OCI-LY7 (cell line): ENCODE measurements around the gene AAMDC. TPM values are rescaled to one million over a fixed set of nuclear protein-coding genes. Genes with fewer than 3 reads are reported as not detected.

Source experiments
- BruUV-seq: library from RNA; stranded (reverse); fragments of 400-500 nt; replicated peaks from 2 replicates; lab custom pipeline; 2021; lab: Mats Ljungman, UMichigan
- CTCF ChIA-PET: fragments of 300-600 bp; sonication (Branson Sonifier 250); formaldehyde crosslinking; loops from one replicate; lab custom pipeline; 2022; ENCODE audit warnings: antibody characterized with exemption; ENCODE audit not compliant: unreplicated experiment; lab: Charles Lee
- POLR2A ChIA-PET: fragments of 300-600 bp; sonication (Branson Sonifier 250); formaldehyde crosslinking; loops from one replicate; lab custom pipeline; 2022; ENCODE audit warnings: antibody characterized with exemption; lab: Charles Lee
- DNase-seq: peaks from one replicate; pipeline ENCODE4 v3.0.0-alpha.2; 2015; ENCODE audit warnings: low spot score
- H2AFZ ChIP-seq: fragments of 200-600 bp; sonication (generic), shearing (Covaris generic); 2 replicates; pipeline ENCODE4 v1.6.1; 2014; ENCODE audit warnings: mild to moderate bottlenecking, antibody characterized with exemption, low read length, moderate library complexity
- H3K27ac ChIP-seq: fragments of 200-600 bp; sonication (generic); 2 replicates; pipeline ENCODE4 v1.5.1; 2014; ENCODE audit warnings: mixed run types, low read depth, mild to moderate bottlenecking, moderate library complexity, low read length, inconsistent platforms; ENCODE audit not compliant: poor library complexity, severe bottlenecking
- H3K36me3 ChIP-seq: fragments of 200-600 bp; sonication (generic); 2 replicates; pipeline ENCODE4 v1.6.1; 2014; ENCODE audit warnings: mild to moderate bottlenecking, antibody characterized with exemption, low read length, moderate library complexity, mixed read lengths; ENCODE audit not compliant: insufficient read depth
- H3K4me1 ChIP-seq: fragments of 200-600 bp; sonication (generic); 2 replicates; pipeline ENCODE4 v1.5.1; 2014; ENCODE audit warnings: mild to moderate bottlenecking, low read length; ENCODE audit not compliant: insufficient read depth, poor library complexity, severe bottlenecking
- H3K4me2 ChIP-seq: fragments of 200-600 bp; sonication (generic); 2 replicates; pipeline ENCODE4 v1.6.1; 2014; ENCODE audit warnings: mild to moderate bottlenecking, low read length
- H3K4me3 ChIP-seq: fragments of 200-600 bp; sonication (generic); 2 replicates; pipeline ENCODE4 v1.5.1; 2014; ENCODE audit warnings: mild to moderate bottlenecking, low read depth, low read length; ENCODE audit not compliant: poor library complexity, severe bottlenecking
- H3K79me2 ChIP-seq: fragments of 200-600 bp; sonication (generic); 2 replicates; pipeline ENCODE4 v1.6.1; 2016; ENCODE audit warnings: low read depth, mild to moderate bottlenecking, low read length, moderate library complexity, mixed read lengths; ENCODE audit not compliant: insufficient read depth
- H3K9me2 ChIP-seq: fragments of 200-600 bp; sonication (generic); 2 replicates; pipeline ENCODE4 v1.6.1; 2016; ENCODE audit warnings: mild to moderate bottlenecking, low read length, mixed read lengths; ENCODE audit not compliant: insufficient read depth
- H3K9me3 ChIP-seq: fragments of 200-600 bp; sonication (generic); 2 replicates; pipeline ENCODE4 v1.6.1; 2014; ENCODE audit warnings: mild to moderate bottlenecking, mixed run types, low read length, mixed read lengths
- H4K20me1 ChIP-seq: fragments of 200-600 bp; sonication (generic); 2 replicates; pipeline ENCODE4 v1.6.1; 2014; ENCODE audit warnings: mild to moderate bottlenecking, antibody characterized with exemption, low read length, moderate library complexity, mixed read lengths; ENCODE audit not compliant: insufficient read depth
- CTCF ChIP-seq: fragments of 200-600 bp; sonication (generic); conservative IDR thresholded peaks from 2 replicates; pipeline ENCODE4 v1.5.1; 2014; ENCODE audit warnings: mild to moderate bottlenecking, antibody characterized with exemption, low read length, moderate library complexity, mixed read lengths
- EZH2phosphoT487 ChIP-seq: fragments of 200-600 bp; sonication (generic); IDR thresholded peaks from 2 replicates; pipeline ENCODE4 v1.6.1; 2018; ENCODE audit warnings: low read depth, borderline replicate concordance, mild to moderate bottlenecking, mixed run types, antibody characterized with exemption, low read length, moderate library complexity, mixed read lengths
- intact Hi-C: fragments of 100-400 bp; cut with micrococcal nuclease; formaldehyde crosslinking; loops from one replicate; pipeline ENCODE4 v1.10.0; 2022; ENCODE audit not compliant: unreplicated experiment
- total RNA-seq, 2 experiments: library from RNA; depleted of rRNA in 1 of 2; stranded (reverse); fragments of >200 nt in 1 of 2; shearing (Covaris generic) in 1 of 2; gene quantifications; 2 replicates each; pipeline ENCODE4 v1.2.3, GENCODE V29; 2014 to 2022

AAMDC gene
- total RNA-seq, 2 experiments from 2014 or later = 11.0 to 17.1 TPM

- POLR2A ChIA-PET = interaction anchor here (0.6 kb wide), 1 partner anchor 42 kb away, joined by 3 read pairs; no protein-coding TSS in a partner anchor
- H3K27ac ChIP-seq = no peak overlapping the region
- H3K9me3 ChIP-seq = no peaks in the 10 kb centered on the region
- H3K79me2 ChIP-seq = peaks cover 97% of the 10 kb centered on the region
- no TSS peak for BruUV-seq
- H3K4me2 ChIP-seq = no peak overlapping the region
- peaks cover 5% of the 10 kb centered on the region; the same call in 1 of the 2 replicates for H4K20me1 ChIP-seq
- CTCF ChIA-PET = no interaction called here
- peaks cover 9% of the 10 kb centered on the region for H3K4me1 ChIP-seq
- no peak overlapping the region for H3K4me3 ChIP-seq
- no peaks in the 10 kb centered on the region for H3K9me2 ChIP-seq
- DNase-seq = no peak
- TF ChIP-seq CTCF (no peak), EZH2phosphoT487 (no peak)
- no peak overlapping the region for H2AFZ ChIP-seq
- peaks cover 22% of the 10 kb centered on the region for H3K36me3 ChIP-seq
- intact Hi-C loops = no loop called here
These were observed 19.5 kb upstream of the AAMDC start for GRCh38 chr11:77801477-77801876.

GRCh38 chr11:77806415-77806814 lies 14.5 kb upstream of the AAMDC start:
- no TSS peak for BruUV-seq
- POLR2A ChIA-PET = interaction anchor here (0.8 to 1.3 kb wide), 2 partner anchors 11 to 12 kb away, joined by 3 to 4 read pairs; no protein-coding TSS in a partner anchor
- no peak for DNase-seq

More at GRCh38 chr11:77806415-77806814, 14.5 kb upstream of the AAMDC start:
- H3K79me2 ChIP-seq = peaks cover 95% of the 10 kb centered on the region
- H3K4me1 ChIP-seq = no peaks in the 10 kb centered on the region
- H3K9me3 ChIP-seq = no peaks in the 10 kb centered on the region
- no peak overlapping the region for H3K4me3 ChIP-seq
- no peak overlapping the region for H2AFZ ChIP-seq
- H3K9me2 ChIP-seq = no peaks in the 10 kb centered on the region
- H3K4me2 ChIP-seq = no peak overlapping the region
- H3K36me3 ChIP-seq = peaks cover 41% of the 10 kb centered on the region
- intact Hi-C loops = no loop called here
- TF ChIP-seq EZH2phosphoT487 = no peak
- TF ChIP-seq CTCF = no peak
- CTCF ChIA-PET = no interaction called here
- peaks cover 5% of the 10 kb centered on the region; the same call in 1 of the 2 replicates for H4K20me1 ChIP-seq
- H3K27ac ChIP-seq = no peak overlapping the region
